GM20000 (cell line): ENCODE data around the gene STAG1.
A peak's percentile ranks its signal among the peaks of the same experiment; 100 is the strongest.
"Not testable (repeated sequence)": the region's sequence is repeated elsewhere in the genome, so short reads cannot be mapped to it uniquely, and the experiment has no call there.

Experiments used
- DNase-seq: peaks from one replicate; pipeline ENCODE4 v3.0.0; 2012; ENCODE audit warnings: low spot score
- CTCF ChIP-seq: IDR thresholded peaks from 2 replicates; pipeline ENCODE4 v1.5.1; 2012; ENCODE audit warnings: mild to moderate bottlenecking, control low read depth; ENCODE audit errors: extremely low read depth, missing control alignments

Gene STAG1

GRCh38 chr3:136381051-136381450 lies 371.1 kb downstream of the STAG1 start:
- TF ChIP-seq CTCF = no peak
- no peak for DNase-seq

GRCh38 chr3:136380530-136380929 lies 371.6 kb downstream of the STAG1 start:
- no peak for DNase-seq
- no peak for TF ChIP-seq CTCF

- TF ChIP-seq CTCF = no peak
- DNase-seq = no peak
These were observed 374.2 kb downstream of the STAG1 start for GRCh38 chr3:136378011-136378410.

GRCh38 chr3:136377508-136377907 lies 374.7 kb downstream of the STAG1 start:
- TF ChIP-seq CTCF = no peak
- DNase-seq = no peak

- not testable (repeated sequence) for DNase-seq
These were observed 376.4 kb downstream of the STAG1 start for GRCh38 chr3:136375800-136376199.

- no peak for TF ChIP-seq CTCF
- no peak for DNase-seq
These were observed 385.9 kb downstream of the STAG1 start for GRCh38 chr3:136366289-136366688.

DNA sequence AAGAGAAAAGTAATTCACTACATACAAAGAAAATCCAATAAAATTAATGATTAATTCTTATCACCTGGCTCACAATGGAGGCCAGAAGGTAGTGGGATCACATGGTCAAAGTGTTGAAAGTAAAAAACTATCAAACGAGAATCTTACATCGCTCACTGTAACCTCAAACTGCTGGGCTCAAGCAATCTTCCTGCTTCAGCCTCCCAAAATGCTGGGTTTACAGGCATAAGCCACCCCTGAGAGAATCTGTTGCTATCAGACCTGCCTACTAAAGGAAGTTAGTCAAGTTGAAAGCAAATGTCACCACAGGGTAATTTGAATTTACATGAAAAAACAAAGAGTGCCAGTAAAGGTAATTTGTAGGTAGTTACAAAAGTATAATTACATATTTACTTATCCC lies 398.7 kb downstream of the STAG1 start:
- TF ChIP-seq CTCF = no peak
- DNase-seq = peak; percentile 28

DNA sequence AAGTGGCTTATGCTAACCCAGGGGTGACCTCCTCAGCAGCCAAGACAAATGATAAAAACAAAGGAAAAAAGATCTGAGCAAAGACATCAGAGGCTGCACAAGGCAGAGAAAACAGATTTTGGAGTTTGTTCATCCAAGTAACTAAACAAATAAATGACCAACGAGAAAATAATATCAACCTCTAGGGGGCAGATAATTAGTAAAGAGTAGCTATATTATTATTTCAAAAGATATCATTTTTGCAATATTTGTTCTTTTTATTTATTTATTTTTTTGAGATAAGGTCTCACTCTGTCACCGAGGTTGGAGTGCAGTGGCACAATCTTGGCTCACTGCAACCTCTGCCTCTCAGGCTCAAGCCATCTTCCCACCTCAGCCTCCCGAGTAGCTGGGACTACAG lies 400.3 kb downstream of the STAG1 start:
- no peak for DNase-seq
- no peak for TF ChIP-seq CTCF
